ENCODE results near the gene MINDY4.

DNA sequence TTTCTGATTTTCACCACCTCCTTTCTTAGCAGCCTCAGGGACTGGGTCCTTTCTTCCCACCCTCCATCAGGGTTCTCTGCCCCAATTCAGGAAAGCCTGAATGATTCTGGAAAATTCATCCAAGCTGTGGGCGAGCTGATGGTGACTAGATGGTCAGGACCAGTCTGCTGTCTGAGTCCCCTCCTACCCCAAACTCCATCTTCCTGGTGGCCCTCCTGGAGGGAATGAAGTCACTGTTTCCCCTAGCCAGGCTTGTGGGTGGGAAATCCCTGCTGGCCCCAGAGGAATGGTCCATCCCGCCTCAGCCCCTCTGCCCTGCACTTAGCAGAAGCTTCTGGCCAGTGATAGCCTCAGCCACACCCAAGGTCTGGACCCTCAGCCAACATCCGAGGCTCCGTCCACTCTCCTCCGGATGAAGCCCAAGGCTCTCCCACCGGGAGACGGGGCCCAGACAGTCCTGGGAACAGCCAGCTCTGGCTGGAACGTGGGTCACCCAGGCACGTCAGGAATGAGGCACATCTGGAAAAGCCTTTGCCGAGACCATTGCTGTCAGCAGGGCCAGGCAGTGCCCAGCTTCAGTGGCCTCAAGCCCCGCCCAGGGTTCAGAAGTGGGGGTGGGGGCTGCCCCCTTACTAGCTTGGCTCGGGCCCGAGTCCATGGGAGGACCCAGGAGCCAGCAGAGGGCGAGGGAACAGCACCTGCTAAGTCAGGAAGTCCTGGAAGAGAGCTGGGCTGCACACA lies 136.5 kb downstream of the MINDY4 start:
- TF ChIP-seq EZH2 (IDR thresholded peaks at IDR 0.05; ENCODE audit: borderline replicate concordance, low read length) (no peak), CTCF (conservative IDR thresholded peaks at IDR 0.05 in 1 of 2, IDR thresholded peaks at IDR 0.05 in 1 of 2; ENCODE audit: extremely low read depth in 1 of 2, insufficient read depth in 1 of 2, low read depth in 1 of 2, low read length in 2 of 2) (no peak)
